ENCODE measurements around the gene RHOT1. TPM values are rescaled to one million over a fixed set of nuclear protein-coding genes. Genes with fewer than 3 reads are reported as not detected.
"Not testable (repeated sequence)": the region's sequence is repeated elsewhere in the genome, so short reads cannot be mapped to it uniquely, and the experiment has no call there.

The RHOT1 gene
- total RNA-seq, 4 donors from 2014 or later = 60.8 to 97.6 (median 72.7) TPM

- DNase-seq (ENCODE audit: low spot score in 2 of 2) = no peak
- WGBS, 2 donors = 84 to 97% methylated on average over 8 to 9 of the region's 9 CpGs
- no peak overlapping the region for H3K4me3 ChIP-seq (ENCODE audit: low read depth, poor library complexity, severe bottlenecking)
- TF ChIP-seq CTCF (IDR thresholded peaks at IDR 0.05) (no peak), POLR2A (IDR thresholded peaks at IDR 0.05) (no peak)
- intact Hi-C loops (cut with DNase I; ENCODE audit: low total_unique reads) = no loop called here
Measured at GRCh38 chr17:32160526-32160925, 18.2 kb downstream of the RHOT1 start.

GRCh38 chr17:32161029-32161428 lies 18.7 kb downstream of the RHOT1 start:
- WGBS, 2 donors = 93 to 94% methylated on average over 8 of the region's 8 CpGs
- no peak overlapping the region for H3K4me3 ChIP-seq (ENCODE audit: low read depth, poor library complexity, severe bottlenecking)
- no peak for DNase-seq (ENCODE audit: low spot score in 2 of 2)
- intact Hi-C loops (cut with DNase I; ENCODE audit: low total_unique reads) = no loop called here
- TF ChIP-seq CTCF (IDR thresholded peaks at IDR 0.05) = no peak
- no peak for TF ChIP-seq POLR2A (IDR thresholded peaks at IDR 0.05)

GRCh38 chr17:32161506-32162365 lies 19.4 kb downstream of the RHOT1 start:
- no peak for DNase-seq (ENCODE audit: low spot score in 2 of 2)
- WGBS, 2 donors = 78% methylated on average over 6 of the region's 6 CpGs
- no peak overlapping the region for H3K4me3 ChIP-seq (ENCODE audit: low read depth, poor library complexity, severe bottlenecking)
- intact Hi-C loops (cut with DNase I; ENCODE audit: low total_unique reads) = no loop called here
- TF ChIP-seq POLR2A (IDR thresholded peaks at IDR 0.05) (no peak), CTCF (IDR thresholded peaks at IDR 0.05) (no peak)

GRCh38 chr17:32174889-32175288 lies 32.6 kb downstream of the RHOT1 start:
- WGBS, 2 donors = 89 to 91% methylated on average over 3 of the region's 3 CpGs
- intact Hi-C loops (cut with DNase I; ENCODE audit: low total_unique reads) = no loop called here
- no peak for DNase-seq (ENCODE audit: low spot score in 2 of 2)
- no peak for TF ChIP-seq CTCF (IDR thresholded peaks at IDR 0.05)
- no peak for TF ChIP-seq POLR2A (IDR thresholded peaks at IDR 0.05)
- no peak overlapping the region for H3K4me3 ChIP-seq (ENCODE audit: low read depth, poor library complexity, severe bottlenecking)

GRCh38 chr17:32178679-32179078 lies 36.4 kb downstream of the RHOT1 start:
- H3K4me3 ChIP-seq (ENCODE audit: low read depth, poor library complexity, severe bottlenecking); DNase-seq (ENCODE audit: low spot score in 2 of 2); intact Hi-C loops (cut with DNase I; ENCODE audit: low total_unique reads): not testable (repeated sequence)
- WGBS, 2 donors = 93 to 96% methylated on average over 5 to 18 of the region's 24 CpGs

- DNase-seq (ENCODE audit: low spot score in 2 of 2); intact Hi-C loops (cut with DNase I; ENCODE audit: low total_unique reads); H3K4me3 ChIP-seq (ENCODE audit: low read depth, poor library complexity, severe bottlenecking): not testable (repeated sequence)
- 89 to 99% methylated on average over 12 to 16 of the region's 23 CpGs for WGBS, 2 donors
Measured at GRCh38 chr17:32179103-32179502, 36.8 kb downstream of the RHOT1 start.

- 94% methylated on average over 25 of the region's 25 CpGs; no CpG with 5 or more reads in 1 of the 2 donors for WGBS, 2 donors
- H3K4me3 ChIP-seq (ENCODE audit: low read depth, poor library complexity, severe bottlenecking); DNase-seq (ENCODE audit: low spot score in 2 of 2); intact Hi-C loops (cut with DNase I; ENCODE audit: low total_unique reads): not testable (repeated sequence)
Measured at GRCh38 chr17:32179526-32179925, 37.2 kb downstream of the RHOT1 start.

- 64 to 83% methylated on average over 2 of the region's 2 CpGs for WGBS, 2 donors
- H3K4me3 ChIP-seq (ENCODE audit: low read depth, poor library complexity, severe bottlenecking); DNase-seq (ENCODE audit: low spot score in 2 of 2); intact Hi-C loops (cut with DNase I; ENCODE audit: low total_unique reads): not testable (repeated sequence)
Measured at GRCh38 chr17:32180262-32180661, 38.0 kb downstream of the RHOT1 start.

All from lower leg skin (tissue), 4 donors.